HepG2 (cell line): ENCODE data around the gene ZDHHC19. TPM values are rescaled to one million over a fixed set of nuclear protein-coding genes. Genes with fewer than 3 reads are reported as not detected.
A peak's percentile ranks its signal among the peaks of the same experiment; 100 is the strongest.

Experiments
- AHR ChIP-seq: IDR thresholded peaks from 2 replicates; pipeline ENCODE4 v1.6.1; 2018; ENCODE audit warnings: missing genetic modification reagents, missing compliant biosample characterization
- KDM3A ChIP-seq: IDR thresholded peaks from 2 replicates; pipeline ENCODE4 v1.6.1; 2018; ENCODE audit warnings: low read depth, missing compliant biosample characterization
- MEIS2 ChIP-seq: sonication (generic); formaldehyde crosslinking; IDR thresholded peaks from 2 replicates; pipeline ENCODE4 v1.9.0; 2021; ENCODE audit warnings: mild to moderate bottlenecking, missing genetic modification reagents
- NRL ChIP-seq: sonication (generic); formaldehyde crosslinking; IDR thresholded peaks from 2 replicates; pipeline ENCODE4 v1.5.0; 2020; ENCODE audit warnings: missing genetic modification reagents, mild to moderate bottlenecking, moderate library complexity, borderline replicate concordance
- TCF7L2 ChIP-seq: IDR thresholded peaks from 2 replicates; pipeline ENCODE4 v1.6.1; 2011; ENCODE audit warnings: mild to moderate bottlenecking, low read depth, low read length, moderate library complexity
- THAP11 ChIP-seq: IDR thresholded peaks from 2 replicates; pipeline ENCODE4 v1.6.1; 2016; ENCODE audit warnings: missing biosample characterization, missing genetic modification reagents
- TRIM24 ChIP-seq: sonication (generic); formaldehyde crosslinking; IDR thresholded peaks from 2 replicates; pipeline ENCODE4 v1.8.0; 2022; ENCODE audit warnings: mild to moderate bottlenecking, missing genetic modification reagents
- ZBTB38 ChIP-seq: sonication (generic); formaldehyde crosslinking; IDR thresholded peaks from 2 replicates; pipeline ENCODE4 v1.5.1; 2020; ENCODE audit warnings: mild to moderate bottlenecking, missing genetic modification reagents
- ZFP37 ChIP-seq: sonication (generic); formaldehyde crosslinking; IDR thresholded peaks from 2 replicates; pipeline ENCODE4 v1.4.0; 2020; ENCODE audit warnings: missing genetic modification reagents, borderline replicate concordance
- ZFY ChIP-seq: sonication (generic); formaldehyde crosslinking; IDR thresholded peaks from 2 replicates; pipeline ENCODE4 v1.4.0; 2020; ENCODE audit warnings: missing genetic modification reagents
- ZMYM4 ChIP-seq: sonication (generic); formaldehyde crosslinking; IDR thresholded peaks from 2 replicates; pipeline ENCODE4 v1.8.1; 2023; ENCODE audit warnings: mild to moderate bottlenecking, missing genetic modification reagents
- ZNF383 ChIP-seq: sonication (generic); formaldehyde crosslinking; IDR thresholded peaks from 2 replicates; pipeline ENCODE4 v1.4.0; 2020; ENCODE audit warnings: missing genetic modification reagents, mild to moderate bottlenecking, borderline replicate concordance
- ZNF501 ChIP-seq: sonication (generic); formaldehyde crosslinking; IDR thresholded peaks from 2 replicates; pipeline ENCODE4 v1.5.1; 2020; ENCODE audit warnings: mild to moderate bottlenecking, moderate library complexity, missing genetic modification reagents
- polyA plus RNA-seq, 8 experiments: library from polyadenylated mRNA; depleted of rRNA in 3 of 8; stranded (reverse) in 7 of 8; unstranded in 1 of 8; fragments of >200 nt; fragmentation: Illumina TruSeq in 4 of 8; extraction: Trizol in 4 of 8; gene quantifications; 2 replicates each; pipeline versions ENCODE4 v1.2.1 to v1.2.3, GENCODE V29; 2011 to 2016; ENCODE audit warnings: low read depth in 4 of 8, missing spikeins in 1 of 8, mixed read lengths in 1 of 8; ENCODE audit not compliant: insufficient read depth in 1 of 8
- total RNA-seq, 5 experiments: library from RNA; depleted of rRNA; stranded (reverse); fragments of >200 nt; fragmentation: Illumina TruSeq; extraction: Trizol; gene quantifications; 2 replicates each; pipeline ENCODE4 v1.2.3, GENCODE V29; 2016; ENCODE audit warnings: low read depth in 1 of 5
- TF ChIP-seq, protein P1 (sequence below): sonication (generic); formaldehyde crosslinking; IDR thresholded peaks from 2 replicates; pipeline ENCODE4 v1.4.0; 2020; ENCODE audit warnings: missing genetic modification reagents
- TF ChIP-seq, protein P2 (sequence below): sonication (generic); formaldehyde crosslinking; IDR thresholded peaks from 2 replicates; pipeline ENCODE4 v1.8.1; 2022; ENCODE audit warnings: mild to moderate bottlenecking, missing genetic modification reagents
- TF ChIP-seq, protein P3 (sequence below): sonication (generic); formaldehyde crosslinking; IDR thresholded peaks from 2 replicates; pipeline ENCODE4 v1.8.1; 2022; ENCODE audit warnings: low read depth, mild to moderate bottlenecking, missing genetic modification reagents
- TF ChIP-seq, protein P4 (sequence below): sonication (generic); formaldehyde crosslinking; IDR thresholded peaks from 2 replicates; pipeline ENCODE4 v1.4.0; 2020; ENCODE audit warnings: missing genetic modification reagents
- TF ChIP-seq, protein P5 (sequence below): sonication (generic); formaldehyde crosslinking; IDR thresholded peaks from 2 replicates; pipeline ENCODE4 v1.4.0; 2020; ENCODE audit warnings: missing genetic modification reagents

The ZDHHC19 gene
- total and polyA plus RNA-seq, 2 of the 13 experiments (the other 11 are each of a cell fraction or from before 2014, with no cell fraction given), result 0.22 to 0.53 TPM

DNA sequence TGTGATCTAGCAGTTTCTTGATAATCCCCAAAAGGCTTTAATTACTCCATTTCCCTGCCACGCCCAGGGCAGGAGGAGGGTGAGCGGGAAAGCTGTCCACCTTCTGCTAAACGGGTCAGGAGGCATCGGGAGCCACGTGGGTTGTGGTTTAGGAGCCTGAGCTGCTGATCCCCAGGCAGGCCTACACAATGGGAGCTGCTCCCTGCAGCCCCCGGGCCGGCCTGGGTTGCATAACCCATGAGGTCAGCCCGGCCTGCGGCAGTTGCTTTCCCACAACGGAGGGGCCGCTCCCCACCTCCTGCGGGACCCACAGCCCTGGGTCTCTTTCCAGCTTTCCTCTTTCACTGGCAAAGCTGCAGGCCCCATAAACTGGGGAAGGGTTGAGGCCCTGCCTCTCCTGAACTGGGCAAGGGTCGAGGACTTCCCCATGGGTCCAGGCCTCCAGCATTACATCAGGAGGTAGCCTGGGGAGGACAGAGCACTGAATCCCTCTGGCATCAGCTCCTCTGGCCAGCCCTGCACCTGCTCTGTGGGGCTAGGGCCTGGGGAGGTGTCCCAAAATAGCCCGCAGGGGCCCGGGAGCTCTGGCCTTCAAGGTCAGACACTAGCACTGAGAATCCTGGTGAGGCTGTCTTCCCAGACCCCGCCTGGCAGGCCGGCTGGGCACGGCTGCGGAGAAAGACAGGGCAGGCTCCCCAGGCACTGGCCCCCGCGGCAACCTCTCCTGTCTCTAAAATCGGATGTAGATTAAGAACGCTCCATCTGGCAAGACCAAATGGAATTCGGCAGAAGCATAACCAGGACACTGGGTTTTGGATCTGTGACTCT, 47.3 kb downstream of the ZDHHC19 start (continued):
- TF ChIP-seq, protein P1, sequence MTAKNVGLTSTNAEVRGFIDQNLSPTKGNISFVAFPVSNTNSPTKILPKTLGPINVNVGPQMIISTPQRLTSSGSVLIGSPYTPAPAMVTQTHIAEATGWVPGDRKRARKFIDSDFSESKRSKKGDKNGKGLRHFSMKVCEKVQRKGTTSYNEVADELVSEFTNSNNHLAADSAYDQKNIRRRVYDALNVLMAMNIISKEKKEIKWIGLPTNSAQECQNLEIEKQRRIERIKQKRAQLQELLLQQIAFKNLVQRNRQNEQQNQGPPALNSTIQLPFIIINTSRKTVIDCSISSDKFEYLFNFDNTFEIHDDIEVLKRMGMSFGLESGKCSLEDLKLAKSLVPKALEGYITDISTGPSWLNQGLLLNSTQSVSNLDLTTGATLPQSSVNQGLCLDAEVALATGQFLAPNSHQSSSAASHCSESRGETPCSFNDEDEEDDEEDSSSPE (CRISPR knock-in tag), result peak; percentile 62; the same call in 1 of the 2 replicates
- TF ChIP-seq KDM3A (CRISPR knock-in tag) (no peak), ZNF501 (CRISPR knock-in tag) (no peak), ZNF383 (CRISPR knock-in tag) (no peak), ZMYM4 (CRISPR knock-in tag) (0 out of 2 replicates have a peak, but pooled peaks have one; percentile 26), THAP11 (CRISPR knock-in tag) (no peak; the same call in 1 of the 2 replicates), ZFY (CRISPR knock-in tag) (peak; percentile 87), AHR (CRISPR knock-in tag) (no peak; the same call in 1 of the 2 replicates), ZFP37 (CRISPR knock-in tag) (no peak), MEIS2 (CRISPR knock-in tag) (peak; percentile 51; the same call in 1 of the 2 replicates), TRIM24 (no peak), ZBTB38 (no peak), NRL (CRISPR knock-in tag) (no peak), TCF7L2 (no peak)
- TF ChIP-seq, protein P2, sequence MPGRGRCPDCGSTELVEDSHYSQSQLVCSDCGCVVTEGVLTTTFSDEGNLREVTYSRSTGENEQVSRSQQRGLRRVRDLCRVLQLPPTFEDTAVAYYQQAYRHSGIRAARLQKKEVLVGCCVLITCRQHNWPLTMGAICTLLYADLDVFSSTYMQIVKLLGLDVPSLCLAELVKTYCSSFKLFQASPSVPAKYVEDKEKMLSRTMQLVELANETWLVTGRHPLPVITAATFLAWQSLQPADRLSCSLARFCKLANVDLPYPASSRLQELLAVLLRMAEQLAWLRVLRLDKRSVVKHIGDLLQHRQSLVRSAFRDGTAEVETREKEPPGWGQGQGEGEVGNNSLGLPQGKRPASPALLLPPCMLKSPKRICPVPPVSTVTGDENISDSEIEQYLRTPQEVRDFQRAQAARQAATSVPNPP (CRISPR knock-in tag), result no peak
- TF ChIP-seq, protein P3, sequence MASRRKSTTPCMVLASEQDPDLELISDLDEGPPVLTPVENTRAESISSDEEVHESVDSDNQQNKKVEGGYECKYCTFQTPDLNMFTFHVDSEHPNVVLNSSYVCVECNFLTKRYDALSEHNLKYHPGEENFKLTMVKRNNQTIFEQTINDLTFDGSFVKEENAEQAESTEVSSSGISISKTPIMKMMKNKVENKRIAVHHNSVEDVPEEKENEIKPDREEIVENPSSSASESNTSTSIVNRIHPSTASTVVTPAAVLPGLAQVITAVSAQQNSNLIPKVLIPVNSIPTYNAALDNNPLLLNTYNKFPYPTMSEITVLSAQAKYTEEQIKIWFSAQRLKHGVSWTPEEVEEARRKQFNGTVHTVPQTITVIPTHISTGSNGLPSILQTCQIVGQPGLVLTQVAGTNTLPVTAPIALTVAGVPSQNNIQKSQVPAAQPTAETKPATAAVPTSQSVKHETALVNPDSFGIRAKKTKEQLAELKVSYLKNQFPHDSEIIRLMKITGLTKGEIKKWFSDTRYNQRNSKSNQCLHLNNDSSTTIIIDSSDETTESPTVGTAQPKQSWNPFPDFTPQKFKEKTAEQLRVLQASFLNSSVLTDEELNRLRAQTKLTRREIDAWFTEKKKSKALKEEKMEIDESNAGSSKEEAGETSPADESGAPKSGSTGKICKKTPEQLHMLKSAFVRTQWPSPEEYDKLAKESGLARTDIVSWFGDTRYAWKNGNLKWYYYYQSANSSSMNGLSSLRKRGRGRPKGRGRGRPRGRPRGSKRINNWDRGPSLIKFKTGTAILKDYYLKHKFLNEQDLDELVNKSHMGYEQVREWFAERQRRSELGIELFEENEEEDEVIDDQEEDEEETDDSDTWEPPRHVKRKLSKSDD (CRISPR knock-in tag), result 0 out of 2 replicates have a peak, but pooled peaks have one; percentile 14
- TF ChIP-seq, protein P4, sequence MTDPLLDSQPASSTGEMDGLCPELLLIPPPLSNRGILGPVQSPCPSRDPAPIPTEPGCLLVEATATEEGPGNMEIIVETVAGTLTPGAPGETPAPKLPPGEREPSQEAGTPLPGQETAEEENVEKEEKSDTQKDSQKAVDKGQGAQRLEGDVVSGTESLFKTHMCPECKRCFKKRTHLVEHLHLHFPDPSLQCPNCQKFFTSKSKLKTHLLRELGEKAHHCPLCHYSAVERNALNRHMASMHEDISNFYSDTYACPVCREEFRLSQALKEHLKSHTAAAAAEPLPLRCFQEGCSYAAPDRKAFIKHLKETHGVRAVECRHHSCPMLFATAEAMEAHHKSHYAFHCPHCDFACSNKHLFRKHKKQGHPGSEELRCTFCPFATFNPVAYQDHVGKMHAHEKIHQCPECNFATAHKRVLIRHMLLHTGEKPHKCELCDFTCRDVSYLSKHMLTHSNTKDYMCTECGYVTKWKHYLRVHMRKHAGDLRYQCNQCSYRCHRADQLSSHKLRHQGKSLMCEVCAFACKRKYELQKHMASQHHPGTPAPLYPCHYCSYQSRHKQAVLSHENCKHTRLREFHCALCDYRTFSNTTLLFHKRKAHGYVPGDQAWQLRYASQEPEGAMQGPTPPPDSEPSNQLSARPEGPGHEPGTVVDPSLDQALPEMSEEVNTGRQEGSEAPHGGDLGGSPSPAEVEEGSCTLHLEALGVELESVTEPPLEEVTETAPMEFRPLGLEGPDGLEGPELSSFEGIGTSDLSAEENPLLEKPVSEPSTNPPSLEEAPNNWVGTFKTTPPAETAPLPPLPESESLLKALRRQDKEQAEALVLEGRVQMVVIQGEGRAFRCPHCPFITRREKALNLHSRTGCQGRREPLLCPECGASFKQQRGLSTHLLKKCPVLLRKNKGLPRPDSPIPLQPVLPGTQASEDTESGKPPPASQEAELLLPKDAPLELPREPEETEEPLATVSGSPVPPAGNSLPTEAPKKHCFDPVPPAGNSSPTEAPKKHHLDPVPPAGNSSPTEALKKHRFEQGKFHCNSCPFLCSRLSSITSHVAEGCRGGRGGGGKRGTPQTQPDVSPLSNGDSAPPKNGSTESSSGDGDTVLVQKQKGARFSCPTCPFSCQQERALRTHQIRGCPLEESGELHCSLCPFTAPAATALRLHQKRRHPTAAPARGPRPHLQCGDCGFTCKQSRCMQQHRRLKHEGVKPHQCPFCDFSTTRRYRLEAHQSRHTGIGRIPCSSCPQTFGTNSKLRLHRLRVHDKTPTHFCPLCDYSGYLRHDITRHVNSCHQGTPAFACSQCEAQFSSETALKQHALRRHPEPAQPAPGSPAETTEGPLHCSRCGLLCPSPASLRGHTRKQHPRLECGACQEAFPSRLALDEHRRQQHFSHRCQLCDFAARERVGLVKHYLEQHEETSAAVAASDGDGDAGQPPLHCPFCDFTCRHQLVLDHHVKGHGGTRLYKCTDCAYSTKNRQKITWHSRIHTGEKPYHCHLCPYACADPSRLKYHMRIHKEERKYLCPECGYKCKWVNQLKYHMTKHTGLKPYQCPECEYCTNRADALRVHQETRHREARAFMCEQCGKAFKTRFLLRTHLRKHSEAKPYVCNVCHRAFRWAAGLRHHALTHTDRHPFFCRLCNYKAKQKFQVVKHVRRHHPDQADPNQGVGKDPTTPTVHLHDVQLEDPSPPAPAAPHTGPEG, result no peak
- TF ChIP-seq, protein P5, sequence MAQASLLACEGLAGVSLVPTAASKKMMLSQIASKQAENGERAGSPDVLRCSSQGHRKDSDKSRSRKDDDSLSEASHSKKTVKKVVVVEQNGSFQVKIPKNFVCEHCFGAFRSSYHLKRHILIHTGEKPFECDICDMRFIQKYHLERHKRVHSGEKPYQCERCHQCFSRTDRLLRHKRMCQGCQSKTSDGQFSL (CRISPR knock-in tag), result no peak
